Ecto neural progenitor cell (in vitro differentiated cells): ENCODE results near the gene TENM4.
"Not testable (repeated sequence)": the region's sequence is repeated elsewhere in the genome, so short reads cannot be mapped to it uniquely, and the experiment has no call there.

ENCODE experiments used
- DNase-seq: peaks from one replicate; pipeline ENCODE4 v3.0.0-alpha.2; 2018; ENCODE audit warnings: low spot score

TENM4 gene

GRCh38 chr11:78841456-78842060, 599.3 kb downstream of the TENM4 start:
- no peak for DNase-seq

GRCh38 chr11:78840623-78841022, 600.2 kb downstream of the TENM4 start:
- DNase-seq, result no peak

GRCh38 chr11:78840200-78840599, 600.6 kb downstream of the TENM4 start:
- DNase-seq, result no peak

- DNase-seq, result no peak
Measured at GRCh38 chr11:78838417-78838816, 602.4 kb downstream of the TENM4 start.

GRCh38 chr11:78835646-78836045, 605.2 kb downstream of the TENM4 start:
- no peak for DNase-seq

GRCh38 chr11:78834886-78835285, 605.9 kb downstream of the TENM4 start:
- DNase-seq, result no peak

GRCh38 chr11:78833237-78833636, 607.6 kb downstream of the TENM4 start:
- no peak for DNase-seq

- no peak for DNase-seq
Measured at GRCh38 chr11:78832226-78832947, 608.4 kb downstream of the TENM4 start.

- DNase-seq, result no peak
Measured at GRCh38 chr11:78831571-78831970, 609.3 kb downstream of the TENM4 start.

- DNase-seq, result no peak
Measured at GRCh38 chr11:78830277-78830819, 610.5 kb downstream of the TENM4 start.

GRCh38 chr11:78829146-78829545, 611.7 kb downstream of the TENM4 start:
- DNase-seq, result no peak

GRCh38 chr11:78828676-78829075, 612.2 kb downstream of the TENM4 start:
- DNase-seq, result no peak

GRCh38 chr11:78827291-78827690, 613.5 kb downstream of the TENM4 start:
- DNase-seq, result not testable (repeated sequence)

- no peak for DNase-seq
Measured at GRCh38 chr11:78825591-78826020, 615.2 kb downstream of the TENM4 start.

- no peak for DNase-seq
Measured at GRCh38 chr11:78823588-78823987, 617.2 kb downstream of the TENM4 start.

- no peak for DNase-seq
Measured at GRCh38 chr11:78822931-78823423, 617.9 kb downstream of the TENM4 start.

GRCh38 chr11:78821371-78822306, 619.2 kb downstream of the TENM4 start:
- DNase-seq, result no peak

- no peak for DNase-seq
Measured at GRCh38 chr11:78820741-78821140, 620.1 kb downstream of the TENM4 start.

GRCh38 chr11:78818201-78818600, 622.6 kb downstream of the TENM4 start:
- no peak for DNase-seq

GRCh38 chr11:78815831-78816230, 625.0 kb downstream of the TENM4 start:
- DNase-seq, result no peak

GRCh38 chr11:78812513-78813293, 628.1 kb downstream of the TENM4 start:
- no peak for DNase-seq
